Measurements from ENCODE around the gene CDRT4. TPM values are rescaled to one million over a fixed set of nuclear protein-coding genes. Genes with fewer than 3 reads are reported as not detected.

CDRT4 gene
- total RNA-seq, 1 experiment from 2014 or later: 6.2 TPM

- H3K27me3 ChIP-seq (ENCODE audit: insufficient read depth, low read length): no peaks in the 10 kb centered on the region
- H3K79me2 ChIP-seq (ENCODE audit: insufficient read depth, low read length): no peaks in the 10 kb centered on the region
- H3K4me2 ChIP-seq (ENCODE audit: low read length): no peak overlapping the region
- no peak overlapping the region for H3K4me3 ChIP-seq (replicated peaks in 1 of 2; ENCODE audit: low read depth in 1 of 2, low read length in 2 of 2)
- no peaks in the 10 kb centered on the region for H4K20me1 ChIP-seq (ENCODE audit: insufficient read depth)
- intact Hi-C loops (cut with micrococcal nuclease): no loop called here
- no peak for DNase-seq (ENCODE audit: low read depth, low spot score)
- ChIA-PET POLR2A (no interaction called here), CTCF (interaction anchor here (1.5 kb wide), 1 partner anchor 11 kb away, joined by 6 read pairs; no protein-coding TSS in a partner anchor), RAD21 (ENCODE audit: low non-redundant PET in 1 of 2, low total read pairs in 2 of 2, uncharacterized antibody in 2 of 2, unreplicated experiment in 2 of 2) (no interaction called here)
- no peak overlapping the region for H3K9ac ChIP-seq (ENCODE audit: low read length)
- H3K9me2 ChIP-seq (ENCODE audit: insufficient read depth): no peaks in the 10 kb centered on the region
- H3K36me3 ChIP-seq (ENCODE audit: control insufficient read depth in 1 of 2, insufficient read depth in 2 of 2, low read length in 2 of 2): no peaks in the 10 kb centered on the region
- H3K9me3 ChIP-seq (ENCODE audit: control insufficient read depth in 1 of 2, insufficient read depth in 1 of 2, low read depth in 1 of 2, low read length in 2 of 2): no peaks in the 10 kb centered on the region
- ATAC-seq: no peak
- no peak overlapping the region for H3K27ac ChIP-seq (ENCODE audit: low read depth, low read length)
- H3K4me1 ChIP-seq (ENCODE audit: control insufficient read depth in 1 of 2, insufficient read depth in 2 of 2, low read length in 2 of 2): peaks cover 0 to 17% of the 10 kb centered on the region in 2 experiments; a peak in 2 of 4 replicates
- no peak for TF ChIP-seq EGR1 (IDR thresholded peaks at IDR 0.05; ENCODE audit: low read depth)
- no peak for TF ChIP-seq EZH2phosphoT487 (IDR thresholded peaks at IDR 0.05; ENCODE audit: borderline replicate concordance)
- no peak for TF ChIP-seq CTCF (IDR thresholded peaks at IDR 0.05 in 2 of 3, conservative IDR thresholded peaks at IDR 0.05 in 1 of 3; ENCODE audit: borderline replicate concordance in 1 of 3, insufficient read depth in 1 of 3, low read depth in 2 of 3, low read length in 2 of 3)
- TF ChIP-seq ELF1 (IDR thresholded peaks at IDR 0.05; ENCODE audit: borderline replicate concordance, low read depth): no peak
- TF ChIP-seq CEBPB (IDR thresholded peaks at IDR 0.05; ENCODE audit: low read depth): no peak
- no peak for TF ChIP-seq RAD21 (IDR thresholded peaks at IDR 0.05; ENCODE audit: low read depth)
- no peak for TF ChIP-seq ATF3 (IDR thresholded peaks at IDR 0.05)
- no peak for TF ChIP-seq SRF (IDR thresholded peaks at IDR 0.05; ENCODE audit: low read depth)
- TF ChIP-seq JUND (IDR thresholded peaks at IDR 0.05): no peak
- TF ChIP-seq POLR2AphosphoS5 (IDR thresholded peaks at IDR 0.05; ENCODE audit: low read depth, low read length): no peak
- TF ChIP-seq SP1 (IDR thresholded peaks at IDR 0.05; ENCODE audit: low read depth): no peak
- TF ChIP-seq ZBTB33 (IDR thresholded peaks at IDR 0.05; ENCODE audit: extremely low read depth, insufficient replicate concordance, low read length): no peak
- no peak for TF ChIP-seq ZNF274 (IDR thresholded peaks at IDR 0.05; ENCODE audit: low read depth, low read length)
- no peak for TF ChIP-seq ZFX (IDR thresholded peaks at IDR 0.05)
- no peak for TF ChIP-seq YY1 (IDR thresholded peaks at IDR 0.05; ENCODE audit: extremely low read depth, insufficient replicate concordance, low read depth, low read length)
- TF ChIP-seq CBX3 (IDR thresholded peaks at IDR 0.05; ENCODE audit: low read depth): no peak
- TF ChIP-seq REST (IDR thresholded peaks at IDR 0.05; ENCODE audit: low read depth): no peak
- no TSS peak for BruUV-seq (replicated peaks)
- no peak overlapping the region for H2AFZ ChIP-seq (ENCODE audit: low read depth, low read length, poor library complexity, severe bottlenecking)
Observed at GRCh38 chr17:15513856-15514459, 46.5 kb upstream of the CDRT4 start.

Measured in HCT116 (cell line).